GM12878 (cell line): ENCODE results near the gene ZNF283. TPM values are rescaled to one million over a fixed set of nuclear protein-coding genes. Genes with fewer than 3 reads are reported as not detected.
A peak's percentile ranks its signal among the peaks of the same experiment; 100 is the strongest.

Source experiments
- ATAC-seq: fragments of 200-7000 bp; cut with Tn5 transposase; 3 replicates; pipeline ENCODE4 v1.9.1; 2020; ENCODE audit warnings: mild to moderate bottlenecking, moderate library complexity
- BruUV-seq: library from RNA; stranded (reverse); fragments of 400-500 nt; replicated peaks from 2 replicates; lab custom pipeline; 2021; lab: Mats Ljungman, UMichigan
- CTCF ChIA-PET: fragments of 300-600 bp; sonication (Branson Sonifier 250); formaldehyde crosslinking; extraction: SDS; loops from one replicate; lab custom pipeline; 2021; ENCODE audit warnings: inconsistent platforms; lab: Yijun Ruan, JAX
- POLR2A ChIA-PET: fragments of 350-600 bp; formaldehyde crosslinking; extraction: SDS; loops from one replicate; lab custom pipeline; 2021; ENCODE audit warnings: inconsistent platforms; lab: Charles Lee
- RAD21 ChIA-PET: fragments of 300-600 bp; sonication (Branson Sonifier 250); formaldehyde crosslinking; loops from one replicate; lab custom pipeline; 2023; ENCODE audit warnings: antibody characterized with exemption; ENCODE audit not compliant: unreplicated experiment; lab: Charles Lee
- SMC1A ChIA-PET: fragments of 300-600 bp; sonication (Branson Sonifier 250); formaldehyde crosslinking; loops from one replicate; lab custom pipeline; 2023; ENCODE audit not compliant: unreplicated experiment, uncharacterized antibody; lab: Charles Lee
- DNase-seq: peaks from one replicate; pipeline ENCODE4 v3.0.0-alpha.2; 2011; ENCODE audit warnings: low read depth, low spot score
- FAIRE-seq: peaks from 3 replicates; lab custom pipeline; 2011; peaks lifted over from hg19 to GRCh38; lab: Jason Lieb, UNC
- H2AFZ ChIP-seq: 2 replicates; pipeline ENCODE4 v1.6.0; 2011; ENCODE audit warnings: low read depth, low read length, control low read depth; ENCODE audit not compliant: control insufficient read depth
- H3K27ac ChIP-seq: 2 replicates; pipeline ENCODE4 v1.5.1; 2011; ENCODE audit warnings: control low read depth; ENCODE audit not compliant: control insufficient read depth, insufficient read depth
- H3K27me3 ChIP-seq, 2 experiments: replicated peaks in 1 of 2; 2 replicates each; pipeline versions ENCODE4 v1.6.0 to v1.6.1; 2011; ENCODE audit warnings: low read length in 1 of 2; ENCODE audit not compliant: control insufficient read depth in 2 of 2, insufficient read depth in 2 of 2
- H3K36me3 ChIP-seq, 2 experiments: 2 replicates each; pipeline ENCODE4 v1.5.1; 2011; ENCODE audit warnings: low read length in 1 of 2; ENCODE audit not compliant: control insufficient read depth in 2 of 2, insufficient read depth in 2 of 2
- H3K4me1 ChIP-seq: 2 replicates; pipeline ENCODE4 v1.6.1; 2011; ENCODE audit warnings: mild to moderate bottlenecking, low read length, moderate library complexity, mixed read lengths; ENCODE audit not compliant: control insufficient read depth, insufficient read depth
- H3K4me2 ChIP-seq: 2 replicates; pipeline ENCODE4 v1.6.0; 2011; ENCODE audit warnings: control low read depth; ENCODE audit not compliant: control insufficient read depth, insufficient read depth
- H3K4me3 ChIP-seq: fragments of 200-600 bp; sonication (generic); 2 replicates; pipeline ENCODE4 v1.5.1; 2016
- H3K79me2 ChIP-seq: 2 replicates; pipeline ENCODE4 v1.6.0; 2011; ENCODE audit warnings: low read length; ENCODE audit not compliant: control insufficient read depth, insufficient read depth
- H3K9ac ChIP-seq: 2 replicates; pipeline ENCODE4 v1.8.0; 2011; ENCODE audit warnings: low read length, control low read depth, mixed read lengths; ENCODE audit not compliant: control insufficient read depth, insufficient read depth
- H3K9me3 ChIP-seq: replicated peaks from 3 replicates; pipeline ENCODE4 v1.5.1; 2011; ENCODE audit warnings: mild to moderate bottlenecking, low read length; ENCODE audit not compliant: control insufficient read depth, insufficient read depth
- H4K20me1 ChIP-seq: 2 replicates; pipeline ENCODE4 v1.6.0; 2011; ENCODE audit not compliant: control insufficient read depth, insufficient read depth
- ATF2 ChIP-seq: IDR thresholded peaks from 2 replicates; pipeline ENCODE4 v1.6.1; 2012; ENCODE audit warnings: low read length, inconsistent platforms
- BACH1 ChIP-seq: fragments of 450-650 bp; IDR thresholded peaks from 2 replicates; pipeline ENCODE4 v1.6.1; 2017; ENCODE audit warnings: mild to moderate bottlenecking, borderline replicate concordance
- BMI1 ChIP-seq: fragments of 450-650 bp; IDR thresholded peaks from 2 replicates; pipeline ENCODE4 v1.6.1; 2016; ENCODE audit warnings: mild to moderate bottlenecking, moderate library complexity, borderline replicate concordance
- IKZF1 ChIP-seq: fragments of 450-650 bp; conservative IDR thresholded peaks from 2 replicates; pipeline ENCODE4 v1.6.1; 2017; ENCODE audit warnings: antibody characterized with exemption, mild to moderate bottlenecking
- NFXL1 ChIP-seq: fragments of 450-650 bp; IDR thresholded peaks from 2 replicates; pipeline ENCODE4 v1.6.1; 2017; ENCODE audit warnings: antibody characterized with exemption, mild to moderate bottlenecking, borderline replicate concordance
- NR2C2 ChIP-seq: IDR thresholded peaks from 2 replicates; pipeline ENCODE4 v1.6.1; 2011; ENCODE audit warnings: borderline replicate concordance, low read depth; ENCODE audit not compliant: control insufficient read depth, insufficient read length
- POLR2AphosphoS5 ChIP-seq: IDR thresholded peaks from 2 replicates; pipeline ENCODE4 v1.6.1; 2011; ENCODE audit warnings: mild to moderate bottlenecking, low read length, inconsistent platforms
- RELA ChIP-seq: fragments of 450-650 bp; IDR thresholded peaks from 2 replicates; pipeline ENCODE4 v1.8.0; 2014; ENCODE audit warnings: borderline replicate concordance; ENCODE audit not compliant: partially characterized antibody
- RFX5 ChIP-seq: IDR thresholded peaks from 2 replicates; pipeline ENCODE4 v1.6.1; 2011; ENCODE audit warnings: low read depth, low read length, improper control_type of control experiment
- SRF ChIP-seq, 2 experiments: IDR thresholded peaks; 2 replicates each; pipeline ENCODE4 v1.6.1; 2011; ENCODE audit warnings: low read depth in 2 of 2, low read length in 2 of 2, mild to moderate bottlenecking in 1 of 2, moderate library complexity in 1 of 2
- TCF12 ChIP-seq: IDR thresholded peaks from 2 replicates; pipeline ENCODE4 v1.6.1; 2011; ENCODE audit warnings: low read depth, mild to moderate bottlenecking, low read length
- WRNIP1 ChIP-seq: IDR thresholded peaks from 2 replicates; pipeline ENCODE4 v1.6.1; 2011; ENCODE audit warnings: low read depth, low read length, improper control_type of control experiment, borderline replicate concordance
- YBX1 ChIP-seq: fragments of 450-650 bp; IDR thresholded peaks from 2 replicates; pipeline ENCODE4 v1.6.1; 2016; ENCODE audit warnings: antibody characterized with exemption
- YY1 ChIP-seq: IDR thresholded peaks from 2 replicates; pipeline ENCODE4 v1.6.1; 2011; ENCODE audit warnings: low read depth, mild to moderate bottlenecking, low read length
- ZNF687 ChIP-seq: fragments of 450-650 bp; IDR thresholded peaks from 2 replicates; pipeline ENCODE4 v1.6.1; 2017; ENCODE audit warnings: mild to moderate bottlenecking, moderate library complexity
- WGBS: methylation state at CpG from one replicate; pipeline ENCODE4 v1.1.6; 2016; ENCODE audit warnings: low lambda C conversion rate; ENCODE audit not compliant: insufficient replicate concordance, insufficient coverage; ENCODE audit errors: missing lambda C conversion rate; 5-methylcytosine and 5-hydroxymethylcytosine counted together
- in situ Hi-C: fragments of 300-500 bp; cut with MboI; formaldehyde crosslinking; loops from 9 replicates; pipeline ENCODE4 v1.14.3; 2018; ENCODE audit warnings: mixed read lengths
- intact Hi-C: fragments of 100-400 bp; cut with micrococcal nuclease; formaldehyde crosslinking; loops from one replicate; pipeline ENCODE4 v1.14.2; 2022; ENCODE audit not compliant: unreplicated experiment
- polyA plus RNA-seq, 11 experiments: library from polyadenylated mRNA; depleted of rRNA in 4 of 11; unstranded in 6 of 11; stranded (reverse) in 5 of 11; fragments of >200 nt; fragmentation: Nextera tagmentation in 4 of 11; fragmentation: Illumina TruSeq in 1 of 11; extraction: Ambion mirVana in 4 of 11; extraction: Trizol in 1 of 11; gene quantifications; 1 replicate in 1 of 11; 2 replicates in 10 of 11; pipeline versions ENCODE4 v1.2.1 to v1.2.3, GENCODE V29; 2011 to 2016; ENCODE audit warnings: inconsistent platforms in 2 of 11, missing spikeins in 2 of 11, low read depth in 1 of 11
- total RNA-seq, 4 experiments: library from RNA; depleted of rRNA in 3 of 4; stranded (reverse); fragments of >200 nt in 3 of 4; fragmentation: Illumina TruSeq in 1 of 4; extraction: Trizol in 1 of 4; gene quantifications; 2 replicates each; pipeline versions ENCODE4 v1.2.1 to v1.2.3, GENCODE V29; 2013 to 2021

The ZNF283 gene
- total and polyA plus RNA-seq, 10 of the 15 experiments (the other 5 are each of a cell fraction or from before 2014, with no cell fraction given), result 2.2 to 7.8 (median 3.7) TPM

- POLR2A ChIA-PET, result interaction anchor here (0.6 to 8.4 kb wide), 9 partner anchors 19 to 184 kb away, joined by 3 to 389 read pairs (median 3); partner anchors contain the start of genes IRGQ, SMG9 and ZNF45
- 26% methylated on average over 16 of the region's 16 CpGs for WGBS
- CTCF ChIA-PET, result interaction anchor here (1.0 to 9.2 kb wide), 6 partner anchors 11 to 111 kb away, joined by 3 to 324 read pairs (median 28); partner anchors contain the start of gene SMG9
- Histone ChIP-seq H3K27me3 (no peaks in the 10 kb centered on the region), H3K4me2 (peak overlapping the region; percentile 83), H3K79me2 (peaks cover 64% of the 10 kb centered on the region), H3K27ac (peak overlapping the region; percentile 95), H3K9me3 (no peaks in the 10 kb centered on the region), H4K20me1 (no peaks in the 10 kb centered on the region)
- TF ChIP-seq NFXL1 (no peak), SRF (IDR thresholded peaks at IDR 0.05; ENCODE audit: low read depth in 2 of 2, low read length in 2 of 2) (no peak), YY1 (0 out of 2 replicates have a peak, but pooled peaks have one; percentile 28), RELA (no peak), BACH1 (peak; percentile 46; the same call in 1 of the 2 replicates), ZNF687 (peak; percentile 62), RFX5 (no peak), BMI1 (peak; percentile 48; the same call in 1 of the 2 replicates), ATF2 (no peak), WRNIP1 (0 out of 2 replicates have a peak, but pooled peaks have one; percentile 74), YBX1 (no peak), TCF12 (no peak), IKZF1 (peak; percentile 24; the same call in 1 of the 2 replicates), NR2C2 (no peak), POLR2AphosphoS5 (0 out of 2 replicates have a peak, but pooled peaks have one; percentile 42)
- TF ChIP-seq, all 136 proteins: peak for 7
- DNase-seq (no peak), FAIRE-seq (no peak), ATAC-seq (peak; percentile 8; the same call in 2 of the 3 replicates)
- H3K4me3 ChIP-seq, result peak overlapping the region; percentile 100
- H2AFZ ChIP-seq, result no peak overlapping the region
- in situ Hi-C loops (no loop called here), intact Hi-C loops (loop anchor here (2.0 kb wide), 1 partner anchor 110 kb away; no protein-coding TSS in a partner anchor)
- peaks cover 63% of the 10 kb centered on the region for H3K4me1 ChIP-seq
- SMC1A ChIA-PET, result interaction anchor here (1.0 to 8.3 kb wide), 7 partner anchors 19 to 254 kb away, joined by 3 to 325 read pairs (median 11); partner anchors contain the start of genes PLAUR and SMG9
- BruUV-seq, result TSS peak; percentile 58
- H3K36me3 ChIP-seq, result peaks cover 0 to 4% of the 10 kb centered on the region in 2 experiments; a peak in 1 of 4 replicates
- peak overlapping the region; percentile 88 for H3K9ac ChIP-seq
- RAD21 ChIA-PET, result interaction anchor here (0.9 to 7.4 kb wide), 8 partner anchors 9 to 110 kb away, joined by 3 to 148 read pairs (median 57); partner anchors contain the start of genes PLAUR and SMG9
Observed at GRCh38 chr19:43779147-43779819, 47.8 kb upstream of the ZNF283 start.
